Coronary artery (tissue), 2 donors: ENCODE results near the gene FRYL.

Experiments
- DNase-seq: peaks from one replicate; pipeline ENCODE4 v3.0.0-alpha.2; 2017; ENCODE audit warnings: low spot score
- H3K27ac ChIP-seq, 2 donors: fragments of 200-600 bp; sonication (generic); one replicate each; pipeline ENCODE4 v1.5.1; 2016 to 2019
- H3K4me3 ChIP-seq: fragments of 200-600 bp; sonication (generic); 2 replicates; pipeline ENCODE4 v1.5.1; 2016; ENCODE audit warnings: mild to moderate bottlenecking, moderate library complexity
- TF ChIP-seq, protein P1 (sequence below): fragments of 200-600 bp; sonication (generic); IDR thresholded peaks from one replicate; pipeline ENCODE4 v1.5.1; 2019; ENCODE audit warnings: antibody characterized with exemption

FRYL gene

DNA sequence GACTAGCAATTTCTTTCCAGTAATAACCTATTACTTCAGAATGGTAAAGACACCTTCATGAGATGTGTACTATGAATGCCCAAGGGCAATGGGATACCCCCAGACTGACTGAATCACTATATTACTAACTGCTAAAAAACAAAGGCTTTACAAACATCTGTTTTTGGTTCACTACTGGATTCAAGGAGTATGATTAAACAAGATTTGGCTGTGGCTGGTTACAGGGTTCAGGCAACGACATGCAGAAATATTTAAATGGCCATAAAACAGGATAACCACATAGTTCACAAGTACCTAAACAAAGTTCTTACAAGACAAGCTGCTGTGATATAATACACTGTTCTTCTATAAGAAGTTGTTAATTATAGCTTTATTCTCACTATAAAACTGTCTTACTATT lies 128.2 kb downstream of the FRYL start:
- peak overlapping the region in 1 of 2 donors; percentile 3 for H3K27ac ChIP-seq
- peak overlapping the region; percentile 10 for H3K4me3 ChIP-seq
- no peak for DNase-seq
- TF ChIP-seq, protein P1, sequence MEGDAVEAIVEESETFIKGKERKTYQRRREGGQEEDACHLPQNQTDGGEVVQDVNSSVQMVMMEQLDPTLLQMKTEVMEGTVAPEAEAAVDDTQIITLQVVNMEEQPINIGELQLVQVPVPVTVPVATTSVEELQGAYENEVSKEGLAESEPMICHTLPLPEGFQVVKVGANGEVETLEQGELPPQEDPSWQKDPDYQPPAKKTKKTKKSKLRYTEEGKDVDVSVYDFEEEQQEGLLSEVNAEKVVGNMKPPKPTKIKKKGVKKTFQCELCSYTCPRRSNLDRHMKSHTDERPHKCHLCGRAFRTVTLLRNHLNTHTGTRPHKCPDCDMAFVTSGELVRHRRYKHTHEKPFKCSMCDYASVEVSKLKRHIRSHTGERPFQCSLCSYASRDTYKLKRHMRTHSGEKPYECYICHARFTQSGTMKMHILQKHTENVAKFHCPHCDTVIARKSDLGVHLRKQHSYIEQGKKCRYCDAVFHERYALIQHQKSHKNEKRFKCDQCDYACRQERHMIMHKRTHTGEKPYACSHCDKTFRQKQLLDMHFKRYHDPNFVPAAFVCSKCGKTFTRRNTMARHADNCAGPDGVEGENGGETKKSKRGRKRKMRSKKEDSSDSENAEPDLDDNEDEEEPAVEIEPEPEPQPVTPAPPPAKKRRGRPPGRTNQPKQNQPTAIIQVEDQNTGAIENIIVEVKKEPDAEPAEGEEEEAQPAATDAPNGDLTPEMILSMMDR: no peak

DNA sequence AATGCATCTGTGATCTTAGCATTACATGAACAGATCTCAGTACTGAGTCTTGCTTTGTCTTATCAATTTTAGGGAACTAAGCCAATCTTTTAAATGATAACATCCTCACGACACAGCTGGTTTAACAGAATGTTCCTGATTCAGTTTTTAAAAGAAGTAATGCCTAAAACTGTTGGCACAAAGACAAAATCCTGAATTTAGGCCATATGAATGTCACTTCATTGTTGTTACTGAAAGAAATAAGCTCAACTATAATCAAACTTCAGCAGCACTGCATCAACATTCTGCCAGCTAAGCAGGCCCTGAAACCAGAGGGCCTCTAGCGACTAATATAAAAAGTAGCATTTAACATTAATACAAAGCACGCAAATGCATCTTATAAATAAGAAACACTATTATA lies 130.6 kb downstream of the FRYL start:
- no peak for DNase-seq
- TF ChIP-seq, protein P1: no peak
- Histone ChIP-seq H3K4me3 (no peak overlapping the region), H3K27ac (no peak overlapping the region)

DNA sequence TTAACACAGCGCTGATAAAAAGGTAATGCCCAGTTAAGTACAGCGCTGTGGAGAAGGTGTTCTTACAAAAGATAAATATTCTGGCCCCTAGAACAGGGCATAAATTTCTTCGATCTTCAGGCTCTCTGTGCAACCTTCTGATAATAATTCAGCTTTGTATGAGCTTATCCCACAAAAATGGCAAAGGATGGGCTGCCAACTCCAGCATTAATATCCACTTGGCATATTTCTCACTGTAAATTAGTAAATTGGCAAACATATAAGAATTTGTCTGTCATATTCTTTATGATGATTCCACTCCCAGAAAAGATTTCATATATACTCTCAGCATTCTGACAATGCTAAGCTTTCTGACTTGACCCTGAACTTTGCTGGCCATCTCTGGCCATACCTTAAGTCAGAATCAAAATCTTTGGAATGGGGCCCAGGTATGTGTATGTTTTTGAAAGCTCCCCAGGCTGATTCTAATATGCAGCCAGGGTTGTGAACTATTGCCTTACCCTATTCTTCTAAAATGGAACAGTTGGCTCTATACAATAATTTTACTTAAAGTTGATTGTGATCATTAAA lies 134.8 kb downstream of the FRYL start:
- no peak overlapping the region for H3K27ac ChIP-seq
- TF ChIP-seq, protein P1: no peak
- H3K4me3 ChIP-seq: no peak overlapping the region
- DNase-seq: no peak

DNA sequence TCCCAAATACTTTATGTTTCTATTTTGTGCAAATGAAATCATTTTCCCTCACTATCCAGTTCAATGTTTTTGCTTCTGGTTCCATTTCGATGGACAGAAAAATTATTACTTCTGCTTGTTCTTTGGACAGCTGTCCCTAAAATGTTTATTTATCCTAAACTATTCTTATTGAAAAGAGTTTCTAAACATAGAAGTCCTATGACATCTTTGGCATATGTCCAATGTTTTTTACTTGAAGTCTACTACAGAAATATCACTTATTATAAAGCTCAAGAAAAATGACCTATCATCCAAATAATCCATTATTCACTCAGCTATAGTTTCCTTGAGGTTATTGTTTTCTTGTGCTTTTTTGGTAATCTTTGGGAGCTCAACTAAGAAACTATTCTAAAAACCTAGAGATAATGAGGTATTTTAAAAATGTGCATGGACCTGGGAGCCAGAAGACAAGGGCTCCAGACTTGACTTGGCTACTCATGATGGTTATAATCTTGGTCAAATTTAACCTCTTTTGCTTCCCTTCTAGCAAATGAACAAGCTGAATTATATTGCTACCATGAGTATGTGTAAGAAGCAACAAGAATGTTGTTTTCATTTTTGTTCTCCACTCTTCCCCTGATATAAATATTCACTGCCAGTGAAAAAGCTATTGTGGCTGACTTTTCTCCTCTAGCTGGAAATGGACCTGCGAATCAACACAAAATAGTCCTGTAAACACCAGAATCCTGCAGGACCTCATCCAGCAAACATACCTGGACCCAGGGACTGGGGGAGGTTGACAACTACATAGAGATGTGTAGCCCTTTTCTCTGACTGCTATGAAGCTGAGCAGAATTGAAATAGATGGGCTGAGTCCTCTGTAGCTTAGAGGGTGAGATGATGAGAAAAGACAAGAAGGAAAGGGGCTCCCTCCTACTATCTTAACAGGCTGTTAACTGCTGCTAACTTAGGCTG lies 137.4 kb downstream of the FRYL start:
- peak overlapping the region; percentile 37 to 64 for H3K27ac ChIP-seq
- H3K4me3 ChIP-seq: peak overlapping the region; percentile 33
- TF ChIP-seq, protein P1: no peak
- no peak for DNase-seq

DNA sequence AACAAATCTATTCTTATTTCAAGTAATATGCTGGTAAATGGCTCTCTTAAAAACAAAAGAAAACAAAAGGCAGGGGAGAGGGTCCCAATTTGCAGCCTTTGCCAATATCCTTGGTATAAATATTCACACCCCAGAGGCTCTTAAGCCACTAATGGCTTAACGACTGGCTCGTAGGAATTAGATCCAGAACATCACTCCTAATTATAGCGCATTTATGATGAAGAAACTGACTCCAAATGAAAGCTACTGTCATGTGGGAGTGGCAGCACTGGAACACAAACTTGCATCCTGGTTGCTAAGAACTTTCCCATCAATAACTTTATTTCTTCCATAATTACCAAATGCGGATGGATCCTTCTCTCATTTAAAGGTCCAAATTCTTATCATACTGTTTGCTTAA lies 138.7 kb downstream of the FRYL start:
- TF ChIP-seq, protein P1: no peak
- DNase-seq: no peak
- H3K4me3 ChIP-seq: no peak overlapping the region
- no peak overlapping the region for H3K27ac ChIP-seq

DNA sequence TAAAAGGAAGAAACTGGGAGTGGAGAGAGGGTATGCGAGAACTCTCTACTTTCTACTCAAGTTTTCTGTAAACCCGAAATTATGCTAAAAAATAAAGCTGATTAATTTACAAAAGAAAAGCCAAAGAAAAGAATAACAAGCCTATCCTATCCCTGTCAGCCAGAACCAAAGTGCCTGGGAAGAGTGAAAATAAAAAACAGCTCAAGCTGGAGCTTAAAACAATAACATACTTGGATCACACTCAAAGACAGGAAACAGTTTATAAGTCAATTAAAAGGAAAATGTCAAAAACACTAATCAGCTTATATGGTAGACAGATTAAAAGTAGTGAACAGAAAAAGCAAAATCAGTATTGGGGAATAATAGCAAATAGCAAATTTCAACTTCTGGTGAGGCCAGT lies 139.4 kb downstream of the FRYL start:
- Histone ChIP-seq H3K4me3 (no peak overlapping the region), H3K27ac (no peak overlapping the region)
- DNase-seq: no peak
- TF ChIP-seq, protein P1: no peak
